NCI-H82 treated with DMSO at 0.1 percent for 48 hours (cell line): Measurements from ENCODE around the gene TRIP4.
"Not testable (repeated sequence)": the region's sequence is repeated elsewhere in the genome, so short reads cannot be mapped to it uniquely, and the experiment has no call there.

Experiments
- DNase-seq: peaks from one replicate; lab custom pipeline; 2025; ENCODE audit not compliant: unreplicated experiment; lab: John Stamatoyannopoulos, UW

The TRIP4 gene

DNA sequence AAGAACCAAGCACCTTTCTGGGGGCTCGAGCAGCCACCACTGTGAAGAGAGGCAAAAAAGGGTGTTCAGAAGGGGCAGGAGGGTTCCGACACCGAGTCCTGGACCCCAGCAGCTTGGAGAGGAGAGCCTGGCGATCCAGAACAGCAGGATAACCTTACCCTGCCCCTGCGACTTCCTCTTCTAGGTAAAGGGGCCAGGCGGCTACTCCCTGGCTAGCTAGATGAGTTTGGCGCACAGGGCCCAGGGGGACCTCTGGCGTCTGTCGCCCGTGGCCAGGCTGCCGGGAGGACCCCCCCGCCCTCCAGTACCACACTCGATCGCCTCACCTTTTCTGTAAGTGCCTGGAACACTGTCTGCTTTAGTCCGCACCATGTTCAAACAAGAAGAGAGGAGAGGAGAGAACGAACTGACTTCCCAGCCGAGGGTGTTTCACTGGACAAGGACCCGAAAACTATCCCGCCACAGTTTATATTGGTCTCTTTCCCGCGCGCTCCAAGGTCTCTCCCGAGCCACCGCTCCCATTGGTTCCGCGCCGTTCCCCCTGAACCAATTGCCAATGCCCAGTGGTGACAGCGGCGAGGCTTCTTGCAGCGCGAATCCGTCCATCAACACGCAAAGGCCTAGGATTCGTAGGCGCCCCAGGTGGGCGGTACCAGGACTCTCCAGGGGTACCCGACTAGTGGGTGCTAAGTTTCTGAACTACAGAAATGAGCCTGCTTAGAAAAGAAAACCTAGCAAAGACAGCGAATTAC lies 6.5 kb upstream of the TRIP4 start, which contains the start of gene PCLAF:
TSS of gene PCLAF (minus strand) at position 442 of the 752 bp plus-strand sequence. CDS start at position 372, 70 bp downstream.
- DNase-seq, result peak; percentile 94

DNA sequence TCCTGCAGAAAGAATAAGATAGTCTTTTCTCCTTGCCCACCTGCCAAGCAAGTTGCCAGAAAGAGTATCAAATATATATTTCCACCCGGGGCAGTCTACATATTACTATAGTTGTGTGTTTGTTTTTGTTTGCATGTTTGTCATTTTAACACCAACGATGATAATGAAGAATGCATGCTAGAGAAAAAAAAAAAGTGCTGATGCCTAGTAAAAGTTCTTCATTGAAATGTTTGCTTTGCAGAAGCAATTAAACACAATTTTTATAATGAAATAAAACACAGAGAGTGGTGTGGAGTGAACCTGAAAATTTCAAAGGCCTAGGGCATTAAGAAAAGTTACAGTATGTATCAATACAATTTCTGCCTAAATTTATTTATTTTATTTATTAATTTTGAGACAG lies 3.9 kb upstream of the TRIP4 start:
- no peak for DNase-seq

DNA sequence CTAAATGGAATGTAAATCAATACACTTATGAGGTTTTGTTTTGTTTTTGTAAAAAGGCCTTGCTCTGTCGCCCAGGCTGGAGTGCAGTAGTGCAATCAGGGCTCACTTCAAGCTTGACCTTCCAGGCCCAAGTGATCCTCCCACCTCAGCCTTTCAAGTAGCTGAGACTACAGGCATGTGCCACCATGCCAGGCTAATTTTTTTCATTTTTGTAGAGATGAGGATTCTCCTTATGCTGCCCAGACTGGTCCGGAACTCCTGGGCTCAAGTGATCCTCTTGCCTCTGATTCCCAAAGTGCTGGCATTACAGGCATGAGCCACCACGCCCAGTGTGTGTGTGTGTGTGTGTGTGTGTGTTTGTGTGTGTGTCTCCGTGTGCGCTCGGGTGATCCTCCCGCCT lies 1.3 kb upstream of the TRIP4 start:
- DNase-seq, result no peak

DNA sequence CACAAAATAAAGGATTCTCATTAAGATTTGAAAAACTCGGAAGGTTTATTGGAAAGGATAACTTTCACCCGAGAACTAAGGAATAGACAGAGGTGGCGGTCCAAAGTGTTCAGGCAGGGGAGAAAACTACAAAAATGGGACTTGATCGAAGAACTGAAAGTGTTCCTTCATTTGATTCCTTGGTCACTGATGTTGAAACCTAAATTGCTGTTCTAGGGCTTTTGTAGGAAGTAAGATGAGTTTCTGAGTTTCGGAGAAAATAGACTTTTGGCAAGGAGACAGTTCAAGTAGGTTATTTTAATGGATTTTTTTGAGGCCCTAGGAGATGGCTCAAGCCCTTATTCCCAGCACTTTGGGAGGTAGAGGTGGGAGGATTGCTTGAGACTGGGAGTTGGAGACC lies 1.4 kb downstream of the TRIP4 start:
- DNase-seq, result no peak

DNA sequence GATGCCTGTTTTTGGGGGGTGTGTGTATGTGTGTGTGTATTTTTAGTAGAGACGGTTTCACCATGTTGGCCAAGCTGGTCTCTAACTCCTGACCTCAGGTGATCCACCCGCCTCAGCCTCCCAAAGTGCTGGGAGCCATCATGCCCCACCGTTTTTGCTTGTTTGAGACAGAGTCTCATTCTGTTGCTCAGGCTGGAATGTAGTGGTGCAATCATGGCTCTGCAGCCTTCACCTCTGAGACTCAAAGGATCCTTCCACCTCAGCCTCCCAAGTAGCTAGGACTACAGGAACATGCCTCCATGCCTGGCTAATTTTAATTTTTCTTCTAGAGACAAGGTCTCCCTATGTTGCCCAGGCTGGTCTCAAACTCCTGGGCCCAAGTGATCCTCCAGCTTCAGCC lies 4.8 kb downstream of the TRIP4 start:
- DNase-seq, result not testable (repeated sequence)

DNA sequence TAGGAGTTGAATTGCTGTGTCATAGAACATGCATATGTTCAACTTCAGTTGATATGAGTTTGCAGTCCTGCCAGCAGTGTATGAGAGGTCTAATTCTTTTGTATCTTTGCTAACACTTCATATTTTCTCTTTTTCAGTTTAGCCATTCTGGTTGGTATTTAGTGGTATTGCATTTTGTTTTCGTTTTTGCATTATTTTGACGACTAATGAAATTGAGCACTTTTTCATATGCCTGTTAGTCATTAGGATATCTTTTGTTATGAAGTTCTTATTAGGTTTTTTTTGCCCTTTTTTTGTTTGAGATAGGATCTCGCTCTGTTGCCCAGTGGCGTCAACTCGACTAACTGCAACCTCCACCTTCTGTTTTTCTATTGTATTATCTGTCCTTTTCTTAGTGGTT lies 9.2 kb downstream of the TRIP4 start:
- DNase-seq, result no peak

DNA sequence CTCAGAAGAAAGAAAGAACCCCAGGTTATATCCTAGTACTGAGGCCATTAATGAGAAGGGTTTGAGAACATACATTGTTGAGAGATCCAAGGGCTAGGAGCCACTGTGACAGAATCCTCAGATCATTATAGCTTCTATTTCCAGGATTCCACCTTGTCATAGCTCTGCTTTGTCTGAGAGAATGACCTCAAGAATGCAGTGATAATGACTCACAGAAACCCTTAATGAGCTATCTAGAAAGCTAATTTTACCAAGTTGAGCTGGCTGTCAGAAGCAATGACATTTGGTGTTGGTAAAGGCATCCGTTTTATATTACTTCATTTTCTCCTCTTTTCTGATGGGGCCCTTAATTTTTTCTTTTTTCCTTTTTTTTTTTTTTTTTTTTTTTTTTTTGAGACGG lies 10.9 kb downstream of the TRIP4 start:
- no peak for DNase-seq

DNA sequence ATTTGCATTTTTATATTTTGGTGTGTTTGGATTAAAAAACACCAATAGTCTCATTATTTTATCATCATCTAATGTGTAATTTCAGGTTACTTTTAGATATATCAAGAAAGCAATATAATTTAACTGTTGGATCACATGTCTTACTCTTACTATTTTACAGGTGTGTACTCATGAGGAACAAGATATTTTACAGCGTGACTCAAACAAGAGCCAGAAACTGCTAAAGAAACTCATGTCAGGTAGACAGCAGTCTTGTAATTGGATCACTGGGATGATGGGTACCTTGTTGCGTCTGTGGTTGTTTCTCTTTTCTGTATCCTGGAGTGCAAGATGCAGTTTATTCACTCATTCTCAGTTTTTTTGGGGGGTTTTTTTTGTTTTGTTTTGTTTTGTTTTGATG lies 12.9 kb downstream of the TRIP4 start:
- no peak for DNase-seq

DNA sequence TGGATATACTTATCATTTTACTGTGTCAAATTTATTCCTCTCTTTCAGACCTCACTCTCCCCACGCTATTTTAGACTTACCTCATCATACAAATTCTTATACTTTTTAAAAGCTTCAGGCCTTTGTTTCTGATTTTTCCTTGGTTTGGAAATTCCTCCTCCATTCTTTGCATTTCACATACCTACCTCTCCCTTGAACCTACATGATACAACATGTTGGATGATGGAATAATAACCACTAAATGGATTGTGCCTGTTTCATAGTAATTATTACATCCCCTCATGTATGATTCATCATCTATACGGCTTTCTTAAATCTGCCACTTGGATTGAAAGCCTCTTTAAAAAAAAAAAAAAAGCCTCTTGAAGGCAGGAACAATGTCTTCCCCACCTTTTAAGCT lies 24.6 kb downstream of the TRIP4 start:
- no peak for DNase-seq

DNA sequence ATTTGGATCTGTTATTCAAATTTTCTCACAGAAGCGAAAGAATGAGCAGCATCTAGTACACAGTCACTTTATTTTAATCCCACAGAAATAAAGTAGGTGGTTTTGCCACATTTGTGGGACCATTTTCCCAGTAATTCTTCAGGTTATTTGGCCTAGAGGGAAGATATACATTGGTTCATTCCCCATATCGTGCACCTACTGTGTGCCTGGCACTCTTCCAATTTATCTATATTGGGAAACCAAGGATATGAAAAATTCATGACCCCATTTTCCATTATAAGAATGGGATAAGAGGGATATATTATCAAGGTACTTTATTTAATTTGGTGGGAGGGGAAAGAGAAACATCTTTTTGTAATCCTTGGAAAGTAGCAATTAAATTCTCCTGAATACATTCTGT lies 35.1 kb downstream of the TRIP4 start:
- no peak for DNase-seq

DNA sequence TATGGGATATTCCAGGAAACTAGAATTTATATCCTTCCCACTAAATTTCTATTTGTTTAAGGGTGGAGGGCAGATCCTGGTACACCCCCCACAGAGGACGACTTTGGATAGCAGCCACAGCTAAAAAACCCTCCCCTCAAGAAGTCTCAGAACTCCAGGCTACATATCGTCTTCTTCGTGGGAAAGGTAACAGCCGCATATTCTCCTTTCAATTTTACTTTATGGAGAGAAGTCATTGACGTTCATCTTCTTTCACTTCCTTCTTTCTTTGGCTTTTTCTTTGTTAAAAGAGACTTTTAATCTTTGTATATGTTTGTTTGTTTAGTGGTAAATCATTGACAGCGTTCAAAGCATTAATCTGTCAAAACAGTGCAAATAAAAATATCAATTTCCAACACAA lies 36.3 kb downstream of the TRIP4 start:
- DNase-seq, result no peak

DNA sequence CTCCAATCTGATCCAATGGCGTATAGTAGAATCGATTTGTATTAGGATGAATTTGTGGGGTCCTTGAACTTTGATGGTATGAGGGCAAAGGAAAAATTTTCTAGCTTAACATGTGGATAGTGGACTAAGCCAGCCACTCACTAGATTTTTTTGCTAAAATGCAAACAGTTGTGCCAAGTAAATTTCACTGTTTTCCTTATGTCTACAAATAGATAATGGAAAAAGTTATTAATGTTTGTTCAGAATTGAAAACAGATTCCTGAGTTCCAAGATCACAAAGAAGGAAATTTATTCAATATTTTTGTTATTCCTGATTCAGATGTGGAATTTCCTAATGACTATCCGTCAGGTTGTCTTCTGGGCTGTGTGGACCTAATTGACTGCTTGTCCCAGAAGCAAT lies 37.6 kb downstream of the TRIP4 start:
- no peak for DNase-seq

DNA sequence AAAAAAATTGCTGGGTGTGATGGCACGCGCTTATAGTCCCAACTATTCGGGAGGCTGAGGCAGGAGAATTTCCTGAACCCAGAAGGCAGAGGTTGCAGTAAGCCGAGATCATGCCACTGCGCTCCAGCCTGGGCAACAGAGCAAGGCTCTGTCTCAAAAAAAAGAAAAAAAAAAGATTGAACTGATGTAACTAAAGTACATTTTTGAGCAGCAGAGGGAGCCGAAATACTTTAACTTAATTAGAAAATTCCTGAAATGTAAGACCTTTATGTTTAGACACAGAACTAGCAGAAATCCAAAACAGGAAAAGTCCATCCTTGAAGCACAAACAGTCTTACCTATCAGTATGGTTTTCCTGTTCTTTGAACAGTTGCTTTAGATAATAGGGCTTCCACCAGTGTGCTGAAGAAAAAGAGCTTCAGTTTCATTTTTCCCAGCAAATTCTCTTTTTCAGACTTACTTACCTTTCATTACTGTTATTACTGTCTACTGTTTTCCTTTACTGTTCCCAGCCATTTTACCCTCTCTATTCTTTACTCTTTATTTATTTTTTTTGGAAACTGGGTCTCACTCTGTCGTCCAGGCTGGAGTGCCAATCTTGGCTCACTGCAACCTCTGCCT lies 39.3 kb downstream of the TRIP4 start:
- no peak for DNase-seq

DNA sequence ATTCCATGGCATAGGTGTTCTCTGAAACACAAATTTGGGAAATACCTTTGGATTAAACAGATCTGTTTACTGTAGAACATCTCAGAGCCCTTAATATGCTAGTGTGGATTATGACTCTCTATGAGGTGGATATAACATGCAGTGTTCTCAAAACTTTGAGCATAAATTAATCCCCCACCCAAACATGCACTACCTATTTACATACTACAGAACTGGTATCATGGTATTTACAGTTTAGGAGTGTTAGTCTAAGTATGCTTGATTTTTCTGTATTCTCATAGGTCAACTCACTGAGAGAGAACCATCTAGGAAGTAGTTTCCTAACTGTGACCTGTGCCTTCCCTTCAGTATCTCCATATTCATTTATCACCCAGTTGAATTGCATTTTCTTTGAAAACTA lies 41.8 kb downstream of the TRIP4 start:
- no peak for DNase-seq

DNA sequence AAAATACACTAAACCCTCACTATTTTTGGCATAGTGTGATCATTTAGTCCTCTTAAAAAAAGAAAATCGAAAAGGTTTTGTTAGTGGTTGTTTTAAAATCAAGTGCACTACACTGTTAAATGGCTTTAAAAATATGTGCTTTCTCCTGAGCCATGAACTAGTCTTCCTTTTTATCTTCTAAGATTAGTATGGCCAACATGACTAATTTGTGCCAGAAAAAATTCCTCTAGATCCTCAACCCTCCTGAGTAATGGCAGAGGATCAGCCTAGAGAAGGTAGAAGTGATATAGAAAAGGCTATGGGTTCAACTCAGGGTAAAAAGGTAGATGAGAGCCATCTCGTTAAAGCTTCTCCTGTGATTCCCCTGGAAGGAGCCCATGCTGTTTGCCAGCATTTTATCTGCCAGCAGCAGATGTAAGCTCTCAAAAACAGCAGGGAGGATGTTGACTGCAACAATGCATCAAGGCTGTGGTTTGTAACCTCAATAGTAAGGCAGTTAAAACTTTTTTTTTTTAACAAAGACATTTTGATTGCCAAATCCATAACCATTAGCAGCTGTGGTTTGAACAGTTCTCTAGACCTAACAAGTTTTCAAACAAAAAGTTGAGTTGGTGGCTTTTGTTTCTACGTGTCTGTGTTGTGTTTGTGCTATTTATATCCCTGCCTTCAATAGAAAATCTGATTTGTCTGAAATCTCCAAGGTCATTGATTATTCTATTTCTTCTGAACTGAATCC lies 42.5 kb downstream of the TRIP4 start:
- peak; percentile 21 for DNase-seq

DNA sequence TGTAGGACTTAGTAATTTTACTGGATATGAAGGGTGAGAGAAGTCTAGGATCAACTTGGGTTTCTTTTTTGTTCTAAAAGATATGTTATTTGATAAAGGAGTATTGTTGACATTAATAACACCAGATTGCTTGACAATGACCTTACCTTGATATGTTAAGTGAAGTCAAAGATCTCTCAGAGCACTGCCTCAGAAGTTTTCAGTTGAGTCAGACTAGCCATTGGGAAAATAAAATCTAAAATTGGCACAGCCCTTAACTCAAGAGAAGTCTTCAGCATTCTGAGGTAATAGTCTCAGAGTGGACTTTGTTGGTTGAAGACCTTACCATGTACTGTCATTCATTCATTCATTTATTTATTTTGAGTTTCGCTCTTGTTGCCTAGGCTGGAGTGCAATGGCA lies 50.3 kb downstream of the TRIP4 start:
- DNase-seq, result no peak

DNA sequence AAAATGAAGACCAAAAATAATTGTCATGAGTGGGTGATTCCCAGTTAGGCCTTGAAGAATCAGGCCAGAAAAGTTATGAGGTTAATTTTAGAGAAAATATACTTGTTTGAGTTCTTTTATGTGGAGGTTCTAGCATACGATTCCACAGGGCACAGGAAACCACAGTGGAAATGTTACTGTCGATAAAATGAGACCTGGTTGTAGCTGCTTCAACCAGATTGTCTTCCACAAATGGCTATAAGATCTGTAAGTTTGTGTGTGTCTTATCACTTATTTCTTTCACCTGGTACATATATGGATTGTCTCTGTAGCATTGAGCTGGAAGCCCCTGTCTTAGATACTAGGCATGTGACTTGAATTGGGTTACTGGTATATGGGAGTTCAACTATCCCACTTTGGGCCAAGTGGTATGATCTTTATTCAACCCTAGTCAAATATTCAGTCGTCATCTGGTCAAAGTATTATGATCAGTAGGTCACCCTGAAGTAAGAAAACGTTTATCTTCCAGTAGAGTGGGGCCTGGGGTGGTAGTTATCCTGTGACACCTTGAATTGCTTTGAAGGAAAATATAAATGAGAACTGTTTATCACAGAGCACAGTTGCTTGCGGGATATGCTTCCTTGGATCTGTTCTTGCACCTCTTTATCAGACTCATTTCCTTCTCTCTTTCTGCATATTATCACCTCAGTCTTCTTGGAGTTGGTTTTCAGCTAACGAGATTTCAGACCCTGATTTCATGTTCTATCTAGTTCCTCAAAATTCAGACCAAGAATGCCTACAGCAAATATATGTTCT lies 51.2 kb downstream of the TRIP4 start:
- no peak for DNase-seq

DNA sequence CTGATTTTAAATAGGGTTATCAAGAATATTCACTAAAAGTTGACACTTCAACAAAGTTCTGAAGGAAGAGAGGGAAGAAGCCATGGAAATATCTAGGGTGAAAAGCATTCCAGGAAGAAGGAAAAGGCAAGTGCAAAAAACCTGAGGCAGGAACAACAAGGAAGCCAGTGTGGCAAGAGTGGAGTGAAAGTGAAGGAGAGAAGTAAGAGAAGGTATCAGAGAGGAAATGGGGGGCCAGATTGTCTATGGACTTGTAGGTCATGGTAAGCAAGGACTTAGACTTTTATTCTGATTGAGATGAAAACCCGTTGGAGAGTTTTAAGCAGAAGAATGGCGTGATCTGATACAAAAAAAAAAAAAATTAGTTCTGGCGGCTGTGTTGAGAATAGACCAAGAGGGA lies 54.2 kb downstream of the TRIP4 start:
- no peak for DNase-seq

DNA sequence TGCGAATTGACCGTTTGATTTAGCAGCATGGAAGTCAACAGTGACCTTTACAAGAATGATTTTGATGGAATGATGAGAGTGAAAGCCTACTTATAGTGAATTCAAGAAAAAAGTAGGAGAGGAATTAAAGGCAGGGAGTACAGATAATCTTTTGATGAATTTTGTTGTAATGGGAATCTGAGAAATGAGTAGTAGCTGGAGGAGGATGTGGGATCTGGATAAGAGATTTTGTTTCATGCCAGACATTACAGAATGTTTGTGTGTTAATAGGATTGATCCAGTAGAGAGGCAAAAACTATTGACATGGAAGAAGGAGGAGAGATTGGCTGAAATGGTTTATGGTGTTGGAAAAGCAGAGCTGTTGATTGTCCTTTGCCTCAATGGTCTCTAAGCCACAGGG lies 55.4 kb downstream of the TRIP4 start:
- peak; percentile 62 for DNase-seq

DNA sequence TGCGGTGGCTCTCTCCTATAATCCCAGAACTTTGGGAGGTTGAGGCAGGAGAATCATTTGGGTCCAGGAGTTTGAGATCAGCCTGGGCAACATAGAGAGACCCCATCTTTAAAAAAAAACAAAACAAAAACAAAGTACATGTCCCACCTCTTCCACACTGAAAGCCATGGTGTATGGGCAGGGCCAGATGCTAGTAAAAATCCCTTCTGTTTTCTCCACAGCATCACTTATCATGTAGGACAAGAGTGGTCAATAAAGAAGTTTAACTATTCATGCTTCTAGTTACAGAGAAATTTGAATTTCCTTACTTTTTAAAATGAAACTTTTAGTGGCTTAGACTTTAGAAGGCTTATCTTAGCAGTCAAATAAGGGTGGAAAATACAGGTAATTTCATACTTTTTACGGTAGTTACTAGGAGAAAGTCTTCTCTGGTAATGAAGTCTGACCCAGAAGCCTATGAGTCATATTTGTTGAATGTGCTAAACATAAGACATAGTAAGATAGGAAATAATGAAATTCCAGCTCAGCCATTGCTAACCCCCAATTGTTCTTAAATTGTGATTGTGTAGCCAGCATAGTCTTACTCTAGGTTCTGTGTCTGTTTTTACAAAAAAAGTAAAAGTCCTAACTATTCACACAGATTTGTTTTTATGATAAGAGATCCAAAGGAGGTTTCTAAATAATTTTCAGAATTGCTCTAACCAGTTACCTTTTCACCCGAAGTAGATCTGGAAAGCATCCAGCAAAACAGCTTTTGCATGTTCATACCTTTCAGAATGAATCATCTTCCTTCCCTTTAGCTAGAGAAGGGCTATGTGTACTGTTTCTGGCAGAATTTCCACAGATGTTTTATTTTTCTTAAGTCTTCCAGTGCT lies 56.3 kb downstream of the TRIP4 start:
- DNase-seq, result no peak
